ENCODE measurements around the gene TNFRSF18.
"Not testable (repeated sequence)": the region's sequence is repeated elsewhere in the genome, so short reads cannot be mapped to it uniquely, and the experiment has no call there.

GRCh38 chr1:1176063-1176761 is 30.2 kb downstream of the TNFRSF18 start:
- not testable (repeated sequence) for TF ChIP-seq CTCF (IDR thresholded peaks at IDR 0.05; ENCODE audit: poor library complexity); EZH2phosphoT487 (IDR thresholded peaks at IDR 0.05; ENCODE audit: low read depth, severe bottlenecking, unreplicated experiment); EZH2 (IDR thresholded peaks at IDR 0.05; ENCODE audit: borderline replicate concordance)

All from hepatocyte (in vitro differentiated cells).